ENCODE results near the gene TRAPPC10.
"Not testable (repeated sequence)": the region's sequence is repeated elsewhere in the genome, so short reads cannot be mapped to it uniquely, and the experiment has no call there.

TRAPPC10 gene

DNA sequence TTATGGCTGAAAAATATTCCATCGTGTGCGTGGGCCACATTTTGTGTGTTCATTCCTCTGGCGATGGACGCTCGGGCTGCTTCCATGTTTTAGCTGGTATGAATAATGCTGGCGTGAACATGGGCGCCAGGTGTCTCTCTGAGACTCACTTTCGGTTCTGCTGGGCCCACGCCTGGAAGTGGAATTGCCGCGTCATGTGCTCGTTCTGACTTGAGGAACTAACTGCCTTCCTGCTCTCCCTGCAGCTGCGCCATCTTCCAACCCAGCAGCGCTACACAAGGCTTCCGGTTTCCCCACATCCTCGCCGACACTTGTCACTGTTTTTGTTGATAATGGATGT, 141.8 kb downstream of the TRAPPC10 start:
- FAIRE-seq: not testable (repeated sequence)

DNA sequence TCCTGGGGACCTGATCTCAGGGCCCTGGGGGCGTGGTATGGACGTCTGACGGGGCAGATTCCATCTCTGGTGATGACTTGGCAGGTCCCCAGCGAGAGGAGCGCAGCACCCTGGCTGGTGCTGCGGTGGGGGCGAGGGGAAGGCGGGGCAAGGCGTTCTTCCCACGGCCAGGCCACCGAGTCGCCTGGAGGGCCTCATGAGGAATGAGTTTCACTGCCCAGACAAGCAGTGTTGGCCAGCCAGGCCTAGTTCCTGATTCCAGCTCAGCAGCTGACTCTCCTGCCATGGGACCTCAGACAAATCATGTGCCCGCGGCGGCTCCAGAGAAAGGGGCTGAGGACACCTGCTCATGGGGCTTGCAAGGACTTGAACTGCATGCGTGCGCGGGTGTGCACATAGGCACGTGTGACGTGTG, 142.7 kb downstream of the TRAPPC10 start:
- FAIRE-seq: not testable (repeated sequence)

DNA sequence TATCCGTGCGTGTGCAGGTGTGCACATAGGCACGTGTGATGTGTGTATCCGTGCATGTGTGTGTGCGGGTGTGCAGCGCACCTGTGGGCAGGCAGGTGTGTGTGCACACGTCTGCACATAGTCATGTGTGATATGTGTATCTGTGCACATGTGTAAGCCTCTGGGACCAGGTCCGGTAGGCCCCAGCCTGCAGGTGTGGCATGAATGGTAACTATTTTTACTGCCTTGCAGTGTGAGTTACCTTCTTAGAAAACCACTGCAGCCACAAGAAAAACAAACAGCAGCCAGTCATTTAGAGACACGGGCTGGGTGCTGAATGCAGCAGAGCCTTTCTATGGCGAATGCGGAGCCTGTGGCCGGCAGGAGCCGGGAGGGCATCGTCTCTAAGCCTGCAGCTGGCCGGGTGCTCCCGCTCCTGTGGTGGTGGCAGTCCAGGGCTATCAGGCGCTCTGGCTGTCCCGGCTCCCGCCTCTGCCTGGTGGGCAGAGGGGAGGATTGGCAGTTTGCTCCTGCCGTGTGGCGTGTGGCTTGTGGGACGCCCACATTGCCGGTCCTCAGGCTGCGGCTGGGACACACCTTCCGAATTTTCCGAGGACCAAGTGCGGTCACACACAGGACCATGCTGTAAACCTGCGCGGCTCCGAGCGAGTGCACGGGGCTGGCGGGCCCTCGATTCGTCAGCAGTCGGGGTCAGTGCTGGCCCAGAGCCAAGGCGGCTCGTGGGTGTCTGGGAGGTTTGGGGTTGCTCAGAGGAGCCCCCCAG, 143.3 kb downstream of the TRAPPC10 start:
- not testable (repeated sequence) for FAIRE-seq

DNA sequence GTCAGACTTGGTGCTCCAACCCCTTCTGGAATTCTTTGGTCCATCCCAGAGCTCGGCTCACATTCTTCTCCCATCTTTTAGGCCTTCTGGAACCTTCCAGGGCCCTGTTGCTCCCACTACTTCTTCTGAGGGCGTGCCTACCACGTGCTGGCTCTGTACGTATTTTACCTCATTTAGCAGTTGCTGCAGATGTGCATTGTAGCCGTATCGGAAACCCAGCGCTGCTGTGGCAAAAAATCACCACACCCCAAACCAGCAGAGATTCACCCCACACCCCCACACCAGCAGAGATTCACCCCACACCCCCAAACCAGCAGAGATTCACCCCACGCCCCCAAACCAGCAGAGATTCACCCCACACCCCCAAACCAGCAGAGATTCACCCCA, 143.9 kb downstream of the TRAPPC10 start:
- FAIRE-seq: not testable (repeated sequence)

Measured in islet of Langerhans (tissue), 1 donor.